Smooth muscle cell (in vitro differentiated cells): ENCODE measurements around the gene CCDC192. TPM values are rescaled to one million over a fixed set of nuclear protein-coding genes. Genes with fewer than 3 reads are reported as not detected.

Experiments used
- DNase-seq: peaks from one replicate; lab custom pipeline; 2025; ENCODE audit not compliant: unreplicated experiment; lab: John Stamatoyannopoulos, UW
- H2AFZ ChIP-seq: fragments of 200-600 bp; sonication (generic); 2 replicates; pipeline ENCODE4 v1.6.0; 2016; ENCODE audit warnings: antibody characterized with exemption, low read depth, mild to moderate bottlenecking
- H3F3A ChIP-seq: fragments of 200-600 bp; sonication (generic); 2 replicates; pipeline ENCODE4 v1.6.0; 2017; ENCODE audit warnings: antibody characterized with exemption, low read depth
- H3K27ac ChIP-seq: fragments of 200-600 bp; sonication (generic); 2 replicates; pipeline ENCODE4 v1.5.1; 2016; ENCODE audit warnings: low read depth, mild to moderate bottlenecking
- H3K27me3 ChIP-seq: fragments of 200-600 bp; sonication (generic); 2 replicates; pipeline ENCODE4 v1.6.1; 2016; ENCODE audit warnings: low read depth, mild to moderate bottlenecking
- H3K36me3 ChIP-seq: fragments of 200-600 bp; sonication (generic); 2 replicates; pipeline ENCODE4 v1.5.1; 2016; ENCODE audit warnings: low read depth
- H3K4me1 ChIP-seq: fragments of 200-600 bp; sonication (generic); 2 replicates; pipeline ENCODE4 v1.5.1; 2016; ENCODE audit warnings: low read depth
- H3K4me2 ChIP-seq: fragments of 200-600 bp; sonication (generic); 2 replicates; pipeline ENCODE4 v1.6.0; 2016; ENCODE audit warnings: mild to moderate bottlenecking
- H3K4me3 ChIP-seq: fragments of 200-600 bp; sonication (generic); 2 replicates; pipeline ENCODE4 v1.5.1; 2016; ENCODE audit warnings: mild to moderate bottlenecking
- H3K79me2 ChIP-seq: fragments of 200-600 bp; sonication (generic); 2 replicates; pipeline ENCODE4 v1.6.0; 2016; ENCODE audit warnings: low read depth, mild to moderate bottlenecking
- H3K9ac ChIP-seq: fragments of 200-600 bp; sonication (generic); 2 replicates; pipeline ENCODE4 v1.6.0; 2016; ENCODE audit warnings: low read depth
- H3K9me3 ChIP-seq: fragments of 200-600 bp; sonication (generic); replicated peaks from 2 replicates; pipeline ENCODE4 v1.5.1; 2016; ENCODE audit warnings: low read depth
- H4K20me1 ChIP-seq: fragments of 200-600 bp; sonication (generic); 2 replicates; pipeline ENCODE4 v1.6.0; 2016; ENCODE audit warnings: low read depth
- CTCF ChIP-seq: fragments of 200-600 bp; sonication (generic); IDR thresholded peaks from 2 replicates; pipeline ENCODE4 v1.5.1; 2017; ENCODE audit warnings: borderline replicate concordance, mild to moderate bottlenecking, antibody characterized with exemption; ENCODE audit not compliant: insufficient read depth, poor library complexity, severe bottlenecking
- WGBS: methylation state at CpG from one replicate; pipeline ENCODE4 v1.1.7; 2016; ENCODE audit warnings: low lambda C conversion rate; 5-methylcytosine and 5-hydroxymethylcytosine counted together
- polyA plus RNA-seq: library from polyadenylated mRNA; unstranded; fragments of >200 nt; fragmentation: Nextera tagmentation; extraction: Ambion mirVana; gene quantifications from 2 replicates; pipeline ENCODE4 v1.2.1, GENCODE V29; 2016
- total RNA-seq: library from RNA; depleted of rRNA; stranded (reverse); fragments of >200 nt; gene quantifications from 2 replicates; pipeline ENCODE4 v1.2.3, GENCODE V29; 2014

Gene CCDC192
- total and polyA plus RNA-seq, 2 experiments from 2014 or later: not detected

DNA sequence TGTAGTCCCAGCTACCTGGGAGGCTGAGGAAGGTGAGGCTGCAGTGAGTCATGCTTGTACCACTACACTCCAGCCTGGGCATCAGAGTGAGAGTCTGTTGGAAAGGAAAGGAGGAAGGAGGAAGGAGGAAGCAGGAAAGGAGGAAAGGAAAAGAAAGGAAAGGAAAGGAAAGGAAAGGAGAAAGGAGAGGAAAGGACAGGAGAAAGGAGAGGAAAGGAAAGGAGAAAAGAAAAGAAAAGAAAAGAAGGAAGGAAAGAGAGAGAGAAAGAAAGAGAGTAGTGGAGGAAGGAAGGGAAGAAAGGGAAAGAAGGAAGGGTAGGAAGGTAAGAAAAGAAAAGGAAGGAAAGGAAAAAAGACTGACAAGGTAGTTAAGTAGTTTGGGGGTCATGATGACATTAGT, 217.7 kb downstream of the CCDC192 start:
- no peaks in the 10 kb centered on the region for H3K4me1 ChIP-seq
- no peak overlapping the region for H3K27ac ChIP-seq
- no peaks in the 10 kb centered on the region for H4K20me1 ChIP-seq
- H3K4me2 ChIP-seq: no peak overlapping the region
- H3K9ac ChIP-seq: no peak overlapping the region
- H3F3A ChIP-seq: no peaks in the 10 kb centered on the region
- DNase-seq: no peak
- H2AFZ ChIP-seq: no peak overlapping the region
- no peak for TF ChIP-seq CTCF
- no peaks in the 10 kb centered on the region for H3K9me3 ChIP-seq
- H3K36me3 ChIP-seq: no peaks in the 10 kb centered on the region
- H3K79me2 ChIP-seq: no peaks in the 10 kb centered on the region
- H3K4me3 ChIP-seq: no peak overlapping the region
- H3K27me3 ChIP-seq: no peaks in the 10 kb centered on the region

DNA sequence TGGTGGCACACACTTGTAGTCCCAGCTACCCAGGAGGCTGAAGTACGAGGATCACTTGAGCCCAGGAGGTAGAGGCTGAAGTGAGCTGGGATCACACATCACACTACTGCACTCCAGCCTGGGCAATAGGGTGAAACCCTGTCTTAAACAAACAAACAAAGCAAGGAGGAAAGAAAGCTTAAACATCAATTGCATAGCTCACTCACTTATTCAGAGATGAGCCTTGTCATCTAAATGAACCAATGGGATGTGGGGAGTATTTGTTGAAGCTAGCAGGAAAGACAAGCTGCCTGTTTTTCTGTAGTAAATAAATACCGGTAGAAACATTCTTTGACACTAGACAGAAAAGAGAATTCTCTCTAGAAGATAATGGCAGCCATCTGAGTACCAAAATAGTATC, 219.4 kb downstream of the CCDC192 start:
- 76% methylated on average over 2 of the region's 2 CpGs for WGBS
- H3K4me3 ChIP-seq: no peak overlapping the region
- H2AFZ ChIP-seq: no peak overlapping the region
- no peaks in the 10 kb centered on the region for H4K20me1 ChIP-seq
- DNase-seq: no peak
- H3F3A ChIP-seq: no peaks in the 10 kb centered on the region
- no peak overlapping the region for H3K27ac ChIP-seq
- no peak for TF ChIP-seq CTCF
- no peak overlapping the region for H3K9ac ChIP-seq
- H3K9me3 ChIP-seq: no peaks in the 10 kb centered on the region
- no peaks in the 10 kb centered on the region for H3K79me2 ChIP-seq
- no peaks in the 10 kb centered on the region for H3K4me1 ChIP-seq
- no peak overlapping the region for H3K4me2 ChIP-seq
- no peaks in the 10 kb centered on the region for H3K36me3 ChIP-seq
- no peaks in the 10 kb centered on the region for H3K27me3 ChIP-seq

DNA sequence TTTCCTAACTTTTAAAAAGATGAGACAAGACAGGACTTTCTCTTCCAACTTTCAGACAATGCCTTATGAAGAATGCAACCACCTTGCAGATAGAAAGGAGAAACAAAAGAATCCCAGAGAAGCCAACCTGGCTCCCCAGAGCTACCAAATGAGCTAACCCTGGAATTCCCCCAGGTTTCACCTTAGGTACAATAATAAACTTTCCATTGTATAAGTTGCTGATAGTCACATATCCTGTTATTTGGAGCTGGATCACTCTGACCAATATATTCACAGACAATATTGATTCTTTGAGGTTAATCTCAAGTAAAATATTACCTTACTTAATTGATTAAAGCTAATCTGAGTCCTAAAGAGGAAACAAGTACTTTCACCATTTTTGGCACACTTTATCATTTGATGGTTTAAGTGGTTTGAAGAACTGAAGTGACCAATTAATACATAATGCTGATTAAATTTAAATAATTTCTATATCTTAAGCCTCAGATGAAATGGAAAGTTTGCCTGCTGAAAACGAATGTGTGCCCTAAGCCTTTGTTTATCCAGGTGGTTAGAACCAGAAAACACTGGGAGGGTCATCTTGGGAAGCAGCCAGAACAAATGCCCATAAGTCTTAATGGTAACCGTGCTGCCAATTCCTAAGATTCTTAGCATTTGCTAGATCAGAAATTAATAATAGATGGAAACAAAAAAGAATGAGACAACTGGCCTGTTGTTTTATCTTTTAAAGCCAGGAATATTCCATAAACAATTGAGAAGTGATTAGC, 220.8 kb downstream of the CCDC192 start:
- H3F3A ChIP-seq: no peaks in the 10 kb centered on the region
- no peaks in the 10 kb centered on the region for H4K20me1 ChIP-seq
- WGBS: 73% methylated on average over 2 of the region's 2 CpGs
- TF ChIP-seq CTCF: no peak
- no peak for DNase-seq
- no peaks in the 10 kb centered on the region for H3K36me3 ChIP-seq
- H3K27ac ChIP-seq: no peak overlapping the region
- no peak overlapping the region for H3K4me2 ChIP-seq
- no peaks in the 10 kb centered on the region for H3K27me3 ChIP-seq
- no peaks in the 10 kb centered on the region for H3K4me1 ChIP-seq
- H2AFZ ChIP-seq: no peak overlapping the region
- no peak overlapping the region for H3K4me3 ChIP-seq
- no peaks in the 10 kb centered on the region for H3K79me2 ChIP-seq
- H3K9me3 ChIP-seq: no peaks in the 10 kb centered on the region
- H3K9ac ChIP-seq: no peak overlapping the region

DNA sequence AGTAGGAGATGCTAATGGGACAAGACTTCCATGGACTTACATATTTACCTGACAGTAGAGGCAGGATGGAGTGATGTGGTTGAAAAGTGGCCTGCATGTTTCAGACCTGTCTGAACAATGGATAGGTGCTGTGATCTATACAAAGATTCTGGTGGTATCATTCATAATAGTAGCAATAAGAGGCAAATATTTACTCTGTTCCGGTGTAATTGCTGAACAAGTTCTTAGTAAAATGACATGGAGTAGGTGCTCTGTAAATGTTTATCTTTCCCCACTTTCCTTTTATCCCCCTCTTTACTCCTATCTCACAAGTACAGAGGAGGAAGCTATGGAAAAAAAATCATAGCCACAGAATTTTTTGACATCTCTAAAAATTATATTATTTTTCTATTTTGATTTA, 221.4 kb downstream of the CCDC192 start:
- Histone ChIP-seq H3F3A (no peaks in the 10 kb centered on the region), H3K79me2 (no peaks in the 10 kb centered on the region), H3K9ac (no peak overlapping the region), H3K4me3 (no peak overlapping the region), H3K27ac (no peak overlapping the region), H3K36me3 (no peaks in the 10 kb centered on the region), H3K4me2 (no peak overlapping the region), H4K20me1 (no peaks in the 10 kb centered on the region), H3K9me3 (no peaks in the 10 kb centered on the region), H3K4me1 (no peaks in the 10 kb centered on the region), H3K27me3 (no peaks in the 10 kb centered on the region), H2AFZ (no peak overlapping the region)
- DNase-seq: no peak
- 100% methylated on average over 1 of the region's 1 CpG for WGBS
- TF ChIP-seq CTCF: no peak
